UCSD-AML1 (cell line): ENCODE data around the gene MRPL21.

ENCODE experiments used
- DNase-seq: peaks from one replicate; lab custom pipeline; 2025; ENCODE audit not compliant: unreplicated experiment; lab: John Stamatoyannopoulos, UW

The MRPL21 gene

DNA sequence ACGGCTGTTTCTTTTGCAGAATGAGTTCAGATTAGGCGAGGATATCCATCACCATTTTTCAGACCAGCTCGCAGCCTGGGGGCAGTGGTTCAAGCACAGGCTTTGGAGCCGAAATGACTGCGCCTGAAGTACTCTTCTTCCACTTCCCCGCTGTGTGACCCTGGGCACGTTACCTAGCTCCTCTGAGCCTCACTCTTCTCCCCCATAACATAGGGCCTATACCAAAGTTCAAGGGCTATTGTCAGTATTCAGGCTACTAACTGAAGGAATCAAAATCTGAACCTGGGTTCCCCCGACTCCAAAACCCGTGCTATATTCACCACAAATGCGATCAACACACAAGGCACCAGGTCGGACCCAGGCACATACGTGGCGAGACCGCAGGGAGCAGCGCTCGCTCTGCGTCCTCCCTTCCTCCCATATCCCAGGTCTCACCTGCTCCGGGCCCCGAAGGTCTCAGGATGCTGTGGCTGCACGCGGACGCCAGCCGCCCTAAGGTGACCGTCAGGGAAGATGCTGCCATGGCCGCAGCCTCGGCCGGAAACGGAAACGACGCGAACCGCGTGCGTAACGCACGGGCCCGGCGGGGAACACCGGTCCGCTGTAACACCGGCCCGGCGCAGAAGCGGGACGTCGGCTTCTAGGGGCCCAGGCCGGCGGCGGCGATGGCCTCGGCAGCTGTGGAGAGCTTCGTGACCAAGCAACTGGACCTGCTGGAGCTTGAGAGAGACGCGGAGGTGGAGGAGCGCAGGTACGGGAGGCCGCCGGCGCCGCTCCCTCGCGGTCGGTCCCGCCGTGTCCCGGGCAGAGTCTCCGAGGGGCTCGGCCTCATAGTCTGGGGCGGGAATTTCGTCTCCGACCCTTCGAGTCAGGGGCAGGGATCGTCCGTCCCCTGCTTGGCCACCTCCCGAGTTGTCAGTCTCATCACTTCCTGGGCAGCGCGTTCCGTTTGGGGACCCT, at the start of gene MRPL21, which contains the start of gene IGHMBP2:
Gene MRPL21, minus strand, starts transcription at position 545 of the 960 bp plus-strand sequence. Its CDS starts 22 bp downstream, at position 523.
Gene IGHMBP2, plus strand, starts transcription at position 604 of the 960 bp plus-strand sequence. Its CDS starts 62 bp downstream, at position 666.
- peak; percentile 88 for DNase-seq

GRCh38 chr11:68950762-68951161, 47.1 kb upstream of the MRPL21 start:
- no peak for DNase-seq

- no peak for DNase-seq
Measured at GRCh38 chr11:68950270-68950669, 46.6 kb upstream of the MRPL21 start.

DNA sequence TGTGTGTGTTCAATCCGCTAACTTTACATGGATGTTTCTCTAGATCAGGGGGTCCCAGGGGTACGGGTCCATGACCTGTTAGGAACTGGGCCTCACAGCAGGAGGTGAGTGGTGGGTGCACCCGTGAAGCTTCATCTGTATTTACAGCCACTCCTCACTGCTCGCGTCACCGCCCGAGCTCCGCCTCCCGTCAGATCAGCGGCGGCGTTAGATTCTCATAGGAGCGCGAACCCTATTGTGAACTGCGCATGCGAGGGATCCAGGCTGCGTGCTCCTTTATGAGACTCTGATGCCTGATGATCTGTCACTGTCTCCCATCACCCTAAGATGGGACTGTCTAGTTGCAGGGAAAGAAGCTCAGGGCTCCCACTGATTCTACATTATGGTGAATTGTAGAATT, 45.3 kb upstream of the MRPL21 start:
- DNase-seq = no peak

GRCh38 chr11:68948496-68948895, 44.9 kb upstream of the MRPL21 start:
- DNase-seq = no peak

DNA sequence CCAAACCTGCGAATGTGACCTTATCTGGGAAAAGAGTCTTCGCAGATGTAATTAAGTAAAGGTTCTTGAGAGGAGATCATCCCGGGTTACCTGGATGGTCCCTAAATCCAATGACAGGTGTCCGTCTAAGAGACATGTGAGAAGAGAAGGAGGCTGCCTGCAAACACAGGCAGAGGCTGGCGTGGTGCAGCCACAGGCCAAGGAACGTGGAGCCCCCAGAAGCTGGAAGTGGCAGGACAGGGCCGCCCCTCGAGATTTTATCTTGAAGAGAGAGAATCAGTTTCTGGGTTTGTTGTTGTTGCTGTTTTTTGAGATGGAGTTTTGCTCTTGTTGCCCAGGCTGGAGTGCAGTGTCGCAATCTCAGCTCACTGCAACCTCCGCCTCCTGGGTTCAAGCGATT, 43.5 kb upstream of the MRPL21 start:
- no peak for DNase-seq

- no peak for DNase-seq
Measured at GRCh38 chr11:68946416-68947090, 42.9 kb upstream of the MRPL21 start.

- DNase-seq = peak; percentile 50
Measured at GRCh38 chr11:68942751-68943271, 39.2 kb upstream of the MRPL21 start.

DNA sequence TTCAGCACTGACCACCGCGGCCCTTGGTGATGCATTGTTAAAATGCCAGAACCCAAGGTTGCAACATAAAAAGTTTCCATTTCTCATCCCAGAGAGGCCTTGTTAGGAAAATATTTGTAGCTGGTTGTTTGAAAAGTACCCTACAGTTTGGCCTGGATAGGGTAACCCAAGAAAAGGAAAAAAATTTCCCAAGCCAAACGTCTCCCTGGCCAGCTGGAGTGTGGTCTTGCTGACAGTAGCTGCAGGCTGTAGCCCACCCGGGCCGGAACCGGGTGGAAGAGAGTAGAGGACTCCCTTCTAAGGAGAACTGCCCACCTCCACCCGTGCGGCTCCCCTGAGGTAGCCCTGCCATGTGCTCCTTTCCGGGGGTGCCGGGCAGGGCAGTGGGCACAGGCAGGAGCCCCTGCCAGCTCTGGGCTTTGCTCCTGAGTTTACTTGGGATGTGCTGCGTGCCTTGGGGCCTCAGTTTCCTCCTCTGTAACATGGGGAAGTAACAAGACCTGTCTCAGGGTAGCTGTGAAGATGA, 38.5 kb upstream of the MRPL21 start:
- DNase-seq = no peak

- no peak for DNase-seq
Measured at GRCh38 chr11:68941324-68942094, 37.9 kb upstream of the MRPL21 start.

- no peak for DNase-seq
Measured at GRCh38 chr11:68940651-68941323, 37.2 kb upstream of the MRPL21 start.

- peak; percentile 27 for DNase-seq
Measured at GRCh38 chr11:68939583-68940555, 36.2 kb upstream of the MRPL21 start.

DNA sequence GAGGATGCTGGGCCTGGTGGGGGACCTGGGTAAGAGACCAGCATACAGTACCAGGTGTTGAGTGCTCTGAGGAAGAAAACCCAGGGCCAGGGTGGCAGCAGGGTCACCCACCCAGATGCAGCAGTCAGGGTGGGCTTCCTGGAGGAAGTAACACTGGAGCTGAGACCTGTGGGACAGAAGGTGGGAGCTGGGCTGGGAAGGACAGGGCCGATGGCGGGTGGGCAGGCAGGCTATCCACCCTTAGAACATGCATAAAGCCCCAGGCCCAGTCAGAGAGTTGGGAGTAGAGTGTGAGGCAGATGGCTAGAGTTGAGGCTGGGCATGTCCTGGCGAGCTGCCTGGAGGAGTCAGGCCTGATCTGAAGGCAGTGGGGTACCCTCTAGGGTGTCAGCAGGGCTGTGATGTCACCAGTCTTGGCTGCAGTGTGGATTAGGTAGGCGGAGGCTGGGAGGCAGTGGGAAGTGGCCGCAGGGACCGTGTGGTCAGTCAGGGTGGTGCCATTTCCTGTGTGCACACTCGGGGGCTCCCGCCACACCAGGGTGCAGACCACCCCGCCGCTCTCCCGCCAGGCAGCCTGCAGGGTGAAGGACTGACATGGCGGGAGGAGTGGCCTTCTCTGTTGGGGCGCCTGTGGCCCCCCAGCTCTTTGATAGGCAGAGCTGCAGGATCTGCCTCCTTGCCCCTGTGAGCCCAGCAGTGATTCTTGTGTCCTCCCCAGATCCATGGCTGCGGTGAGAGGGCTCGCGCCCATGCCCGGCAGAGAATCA, 35.4 kb upstream of the MRPL21 start:
- DNase-seq = no peak

- DNase-seq = no peak
Measured at GRCh38 chr11:68938088-68938487, 34.5 kb upstream of the MRPL21 start.

DNA sequence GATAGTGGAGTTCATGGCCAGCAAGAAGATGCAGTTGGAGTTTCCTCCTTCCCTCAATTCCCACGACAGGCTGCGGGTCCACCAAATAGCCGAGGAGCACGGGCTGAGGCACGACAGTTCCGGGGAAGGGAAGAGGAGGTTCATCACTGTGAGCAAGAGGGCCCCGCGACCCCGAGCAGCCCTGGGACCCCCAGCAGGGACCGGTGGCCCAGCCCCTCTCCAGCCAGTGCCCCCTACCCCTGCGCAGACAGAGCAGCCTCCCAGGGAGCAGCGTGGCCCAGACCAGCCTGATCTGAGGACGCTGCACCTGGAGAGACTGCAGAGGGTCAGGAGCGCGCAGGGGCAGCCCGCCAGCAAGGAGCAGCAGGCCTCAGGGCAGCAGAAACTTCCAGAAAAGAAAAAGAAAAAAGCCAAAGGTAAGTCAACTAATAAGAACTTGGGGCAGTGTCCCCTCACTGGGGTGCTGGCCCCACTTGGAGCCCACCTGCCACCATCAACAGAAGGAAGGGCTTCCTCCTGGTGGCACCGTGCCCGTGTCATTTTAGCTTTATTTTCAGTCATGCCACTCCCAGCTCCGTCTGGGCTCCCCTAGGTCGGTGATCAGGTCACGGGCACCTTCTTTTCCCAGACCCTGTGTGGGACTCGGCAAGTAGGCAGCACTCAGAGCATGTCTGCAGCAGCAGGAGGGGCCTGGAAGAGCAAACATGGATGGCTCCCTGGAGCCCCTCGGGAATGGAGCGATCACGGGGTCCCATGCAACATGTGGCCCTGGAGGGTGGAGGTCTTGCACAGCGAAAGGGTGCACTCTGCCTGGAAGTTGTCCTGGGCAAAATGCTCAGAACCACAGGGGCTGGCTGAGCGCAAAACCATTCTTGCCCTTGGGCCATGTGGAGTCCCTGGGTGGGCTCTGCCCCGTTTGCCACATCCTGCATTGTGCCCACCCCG, 33.3 kb upstream of the MRPL21 start:
- DNase-seq = no peak

DNA sequence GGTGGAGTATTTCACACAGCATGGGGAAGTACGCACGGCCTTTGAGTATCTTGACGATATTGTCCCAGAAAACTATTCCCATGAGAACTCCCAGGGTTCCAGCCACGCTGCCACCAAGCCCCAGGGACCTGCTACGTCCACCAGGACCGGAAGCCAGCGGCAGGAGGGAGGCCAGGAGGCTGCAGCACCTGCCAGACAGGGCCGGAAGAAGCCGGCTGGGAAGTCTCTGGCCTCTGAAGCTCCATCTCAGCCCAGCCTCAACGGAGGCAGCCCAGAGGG, 32.7 kb upstream of the MRPL21 start:
- DNase-seq = no peak
